Fibroblast of the aortic adventitia (primary cell): ENCODE measurements around the gene ATP11A. TPM values are rescaled to one million over a fixed set of nuclear protein-coding genes. Genes with fewer than 3 reads are reported as not detected.

Source experiments
- DNase-seq: peaks from one replicate; pipeline ENCODE4 v3.0.0-alpha.2; 2010; ENCODE audit warnings: low read depth
- H3K4me3 ChIP-seq: 2 replicates; pipeline ENCODE4 v1.5.1; 2011; ENCODE audit warnings: low read depth, mild to moderate bottlenecking, control low read depth, low read length, moderate library complexity
- total RNA-seq: library from RNA; depleted of rRNA; stranded (reverse); fragments of >200 nt; gene quantifications from 2 replicates; pipeline ENCODE4 v1.2.3, GENCODE V29; 2012; ENCODE audit warnings: low replicate concordance
- TF ChIP-seq, protein P1 (sequence below): IDR thresholded peaks from 2 replicates; pipeline ENCODE4 v1.5.1; 2011; ENCODE audit warnings: mild to moderate bottlenecking, low read length, control low read depth, inconsistent platforms; ENCODE audit not compliant: insufficient read depth

ATP11A gene
- total RNA-seq, 1 donor = 8.9 TPM

- DNase-seq = no peak
- TF ChIP-seq, protein P1, sequence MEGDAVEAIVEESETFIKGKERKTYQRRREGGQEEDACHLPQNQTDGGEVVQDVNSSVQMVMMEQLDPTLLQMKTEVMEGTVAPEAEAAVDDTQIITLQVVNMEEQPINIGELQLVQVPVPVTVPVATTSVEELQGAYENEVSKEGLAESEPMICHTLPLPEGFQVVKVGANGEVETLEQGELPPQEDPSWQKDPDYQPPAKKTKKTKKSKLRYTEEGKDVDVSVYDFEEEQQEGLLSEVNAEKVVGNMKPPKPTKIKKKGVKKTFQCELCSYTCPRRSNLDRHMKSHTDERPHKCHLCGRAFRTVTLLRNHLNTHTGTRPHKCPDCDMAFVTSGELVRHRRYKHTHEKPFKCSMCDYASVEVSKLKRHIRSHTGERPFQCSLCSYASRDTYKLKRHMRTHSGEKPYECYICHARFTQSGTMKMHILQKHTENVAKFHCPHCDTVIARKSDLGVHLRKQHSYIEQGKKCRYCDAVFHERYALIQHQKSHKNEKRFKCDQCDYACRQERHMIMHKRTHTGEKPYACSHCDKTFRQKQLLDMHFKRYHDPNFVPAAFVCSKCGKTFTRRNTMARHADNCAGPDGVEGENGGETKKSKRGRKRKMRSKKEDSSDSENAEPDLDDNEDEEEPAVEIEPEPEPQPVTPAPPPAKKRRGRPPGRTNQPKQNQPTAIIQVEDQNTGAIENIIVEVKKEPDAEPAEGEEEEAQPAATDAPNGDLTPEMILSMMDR = no peak
- H3K4me3 ChIP-seq = no peak overlapping the region
These were observed 76.5 kb downstream of the ATP11A start for GRCh38 chr13:112766336-112766735.

GRCh38 chr13:112767506-112768471 is 78.0 kb downstream of the ATP11A start:
- TF ChIP-seq, protein P1 = no peak
- DNase-seq = no peak
- no peak overlapping the region for H3K4me3 ChIP-seq

DNA sequence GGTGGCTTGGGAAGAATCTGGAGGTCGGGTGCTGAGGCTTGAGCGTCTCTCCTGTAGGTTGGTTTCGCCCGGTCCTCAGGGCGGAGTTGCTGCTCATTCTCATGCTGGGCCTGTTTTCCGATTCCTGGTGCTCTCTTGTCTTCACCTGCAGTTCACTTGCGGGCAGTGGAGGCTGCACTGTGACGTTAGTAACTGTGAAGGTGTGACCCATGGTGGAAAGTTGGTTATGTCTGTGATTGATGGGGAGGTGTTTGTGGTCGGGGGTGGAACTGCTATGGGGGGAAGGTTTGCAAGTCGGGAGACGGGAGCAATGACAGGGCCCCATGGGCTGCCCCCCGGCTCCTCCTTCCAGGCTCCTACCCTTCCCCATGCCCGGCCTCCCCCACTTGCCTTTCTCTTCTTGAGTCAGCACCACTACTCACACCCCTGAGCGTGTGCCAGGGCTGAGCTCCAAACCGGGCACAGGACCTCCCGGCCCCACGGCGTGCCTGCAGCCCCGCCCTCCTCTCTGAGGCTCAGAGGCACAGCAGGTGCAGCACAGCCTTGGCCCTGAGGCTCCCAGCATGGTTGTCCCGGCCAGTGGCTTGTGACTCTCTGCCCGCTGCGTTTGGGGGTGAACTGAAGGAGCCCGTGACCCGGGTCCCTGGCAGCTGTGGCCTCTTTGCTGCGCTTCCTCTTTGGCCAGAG is 79.1 kb downstream of the ATP11A start:
- TF ChIP-seq, protein P1 = no peak
- DNase-seq = no peak
- H3K4me3 ChIP-seq = no peak overlapping the region

DNA sequence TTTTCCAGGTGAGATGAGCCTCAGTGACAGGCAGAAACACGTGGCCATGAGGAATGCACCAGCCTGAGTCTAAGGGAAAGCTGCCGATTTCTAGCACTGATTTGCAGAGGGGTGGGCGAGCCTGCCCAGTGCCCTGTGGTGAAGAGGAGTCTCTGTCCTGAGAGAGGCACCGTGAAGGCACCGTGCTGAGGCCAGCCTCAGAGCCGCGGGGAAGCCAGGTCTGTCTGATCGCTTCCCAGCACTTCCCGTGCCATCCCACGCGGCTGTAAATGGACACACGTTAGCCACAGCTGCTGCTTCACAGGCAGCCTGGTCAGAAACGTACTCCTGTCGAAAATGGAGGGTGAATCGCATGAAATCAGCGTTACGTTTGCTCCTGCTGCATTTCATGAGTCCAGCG is 79.8 kb downstream of the ATP11A start:
- H3K4me3 ChIP-seq = no peak overlapping the region
- DNase-seq = no peak
- TF ChIP-seq, protein P1 = no peak

DNA sequence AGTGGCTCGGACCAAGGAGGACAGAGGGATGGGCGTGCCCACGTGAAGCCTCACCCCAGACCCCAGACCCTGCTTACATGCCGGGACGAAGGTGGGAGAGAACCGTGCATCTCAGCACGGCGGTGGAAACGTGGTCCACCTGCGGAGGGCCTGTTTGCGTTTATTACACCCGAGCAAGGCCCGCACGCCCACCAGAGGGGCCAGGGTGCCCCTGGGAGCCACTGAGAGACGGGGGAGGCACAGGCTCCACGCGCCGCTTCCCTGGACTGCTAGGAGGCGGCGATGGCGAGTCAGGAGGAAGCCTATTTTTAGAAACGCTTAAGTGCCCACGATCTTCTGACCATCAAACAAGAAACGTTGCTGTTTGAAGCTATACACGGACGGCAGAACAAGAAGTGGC is 80.7 kb downstream of the ATP11A start:
- TF ChIP-seq, protein P1 = no peak
- no peak for DNase-seq
- H3K4me3 ChIP-seq = no peak overlapping the region

DNA sequence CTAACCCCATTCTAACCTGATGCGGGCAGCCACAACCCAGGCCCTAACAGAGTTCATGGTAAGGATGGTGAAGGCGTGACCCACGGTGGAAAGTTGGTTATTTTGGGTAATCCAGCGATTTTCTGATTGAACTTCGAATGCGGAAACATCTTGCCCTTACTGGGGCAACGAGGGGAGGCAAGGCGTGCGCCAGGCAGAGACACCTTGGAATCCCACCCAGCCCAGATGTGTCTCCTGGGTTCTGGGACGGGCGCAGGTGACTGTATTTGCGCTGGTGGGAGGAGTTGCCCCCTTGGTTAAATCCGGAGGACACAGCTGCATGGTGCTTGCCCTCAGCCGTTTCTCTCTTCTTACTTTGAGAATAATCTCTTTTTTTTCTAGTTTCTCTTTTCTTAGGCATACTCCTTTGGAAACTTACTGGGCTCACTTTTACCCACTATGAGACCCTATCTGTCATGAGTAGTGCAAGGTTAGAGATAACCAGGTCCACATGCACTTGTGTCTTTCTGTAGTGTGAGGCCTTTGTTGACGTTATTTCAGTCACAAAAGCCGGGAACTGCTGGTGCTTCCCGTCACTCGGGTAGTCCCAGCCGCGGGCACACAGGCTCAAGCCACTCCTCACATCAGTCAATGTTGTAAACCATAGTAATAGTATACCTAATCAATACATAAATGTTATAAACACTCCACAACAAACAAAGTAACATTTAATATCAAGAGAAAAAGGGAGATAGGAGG is 81.5 kb downstream of the ATP11A start:
- no peak overlapping the region for H3K4me3 ChIP-seq
- TF ChIP-seq, protein P1 = no peak
- DNase-seq = no peak
